ENCODE measurements around the gene TGFB3.

Gene TGFB3

DNA sequence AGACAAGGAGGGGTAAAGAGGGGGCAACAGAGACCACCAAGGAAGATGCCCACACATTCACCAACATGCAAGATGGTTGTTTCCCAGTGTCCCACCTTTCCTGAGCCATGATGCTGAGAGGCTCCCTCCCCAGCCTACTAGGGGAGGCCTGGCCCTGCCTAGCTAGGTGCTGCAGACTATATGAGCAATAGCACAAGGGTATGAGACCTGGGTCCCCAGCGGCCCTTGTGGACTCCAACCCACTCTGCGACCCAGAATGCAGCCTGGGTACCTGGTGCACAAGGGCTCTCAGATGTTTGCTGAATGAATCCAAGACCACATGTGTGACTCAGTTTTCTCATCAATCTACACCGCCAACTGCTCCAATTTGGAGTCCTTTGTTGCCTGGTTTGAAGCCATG is 13.9 kb downstream of the TGFB3 start:
- no peak overlapping the region for H3K27ac Mint-ChIP-seq

DNA sequence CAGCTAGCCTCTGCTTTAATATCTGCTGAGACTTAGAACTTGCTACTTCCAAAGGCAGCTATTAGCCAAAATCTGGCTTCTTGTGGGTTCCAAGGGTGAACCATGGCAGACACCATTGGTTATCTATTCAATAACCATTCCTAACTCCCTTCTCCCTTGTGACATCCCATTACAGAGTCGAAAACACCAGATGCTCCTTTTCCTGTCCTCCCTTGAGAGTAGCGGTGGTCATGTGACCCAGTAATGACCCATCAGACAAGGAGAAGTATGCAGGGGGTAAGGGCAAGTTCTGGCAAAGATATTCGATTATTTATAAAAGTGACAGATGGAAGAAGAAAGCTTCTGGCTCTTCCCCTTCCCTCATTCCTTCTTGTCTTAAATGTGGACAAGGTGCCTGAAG is 20.1 kb downstream of the TGFB3 start:
- Mint-ChIP-seq H3K27ac (no peak overlapping the region), H3K36me3 (ENCODE audit: low read depth) (peaks cover 4% of the 10 kb centered on the region), H3K4me1 (ENCODE audit: low read depth) (no peaks in the 10 kb centered on the region), H3K4me3 (no peak overlapping the region), H3K9me3 (no peaks in the 10 kb centered on the region), H3K27me3 (no peaks in the 10 kb centered on the region)
- intact Hi-C loops (cut with micrococcal nuclease) = no loop called here

More for the DNA sequence above, 13.9 kb downstream of the TGFB3 start:
- peaks cover 4% of the 10 kb centered on the region for H3K36me3 Mint-ChIP-seq (ENCODE audit: low read depth)
- intact Hi-C loops (cut with micrococcal nuclease) = no loop called here
- no peaks in the 10 kb centered on the region for H3K4me1 Mint-ChIP-seq (ENCODE audit: low read depth)
- no peak overlapping the region for H3K4me3 Mint-ChIP-seq
- H3K9me3 Mint-ChIP-seq = no peaks in the 10 kb centered on the region
- H3K27me3 Mint-ChIP-seq = no peaks in the 10 kb centered on the region

DNA sequence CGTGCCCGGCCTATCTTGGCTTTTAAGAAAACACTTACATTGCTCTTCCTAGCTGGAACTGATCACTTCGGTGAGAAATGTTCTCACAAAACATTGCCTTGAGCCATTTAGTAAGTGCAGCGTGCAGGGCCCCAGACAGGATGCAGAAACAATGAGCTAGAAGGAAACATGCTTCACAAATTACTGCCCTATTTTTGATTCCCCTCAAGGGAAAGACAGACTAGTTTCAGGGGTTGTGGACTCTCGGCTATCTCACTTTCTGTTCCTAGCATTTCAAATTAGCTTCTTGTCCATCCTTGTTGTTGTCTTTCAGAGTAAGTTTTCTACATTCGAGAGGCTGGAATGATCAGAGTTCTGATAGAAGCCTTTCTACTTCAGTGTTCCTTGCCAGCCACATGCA is 21.6 kb downstream of the TGFB3 start:
- Mint-ChIP-seq H3K9me3 (no peaks in the 10 kb centered on the region), H3K36me3 (ENCODE audit: low read depth) (peaks cover under 1% of the 10 kb centered on the region), H3K4me1 (ENCODE audit: low read depth) (no peaks in the 10 kb centered on the region), H3K27me3 (no peaks in the 10 kb centered on the region), H3K27ac (no peak overlapping the region), H3K4me3 (no peak overlapping the region)
- intact Hi-C loops (cut with micrococcal nuclease) = no loop called here

DNA sequence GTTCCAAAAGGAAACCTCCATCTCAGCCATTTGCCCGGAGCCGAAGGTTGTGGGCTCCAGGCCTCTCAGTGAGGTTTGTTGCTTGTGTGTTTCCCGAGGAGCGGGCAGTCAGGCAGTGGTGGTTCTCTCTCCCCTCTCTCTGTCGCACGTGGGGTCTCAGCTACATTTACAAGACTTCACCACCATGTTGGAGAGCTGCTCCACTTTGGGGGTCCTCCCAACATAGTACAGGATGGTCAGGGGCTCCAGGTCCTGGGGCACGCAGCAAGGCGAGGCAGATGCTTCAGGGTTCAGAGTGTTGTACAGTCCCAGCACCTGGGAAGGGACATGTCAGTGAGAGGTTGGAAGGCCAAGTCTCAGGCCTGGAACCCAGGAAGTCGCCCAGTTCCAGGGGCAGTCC is 22.8 kb downstream of the TGFB3 start:
- H3K36me3 Mint-ChIP-seq (ENCODE audit: low read depth) = peaks cover 10% of the 10 kb centered on the region
- H3K4me3 Mint-ChIP-seq = no peak overlapping the region
- H3K9me3 Mint-ChIP-seq = no peaks in the 10 kb centered on the region
- no peak overlapping the region for H3K27ac Mint-ChIP-seq
- intact Hi-C loops (cut with micrococcal nuclease) = no loop called here
- no peaks in the 10 kb centered on the region for H3K27me3 Mint-ChIP-seq
- H3K4me1 Mint-ChIP-seq (ENCODE audit: low read depth) = no peaks in the 10 kb centered on the region

DNA sequence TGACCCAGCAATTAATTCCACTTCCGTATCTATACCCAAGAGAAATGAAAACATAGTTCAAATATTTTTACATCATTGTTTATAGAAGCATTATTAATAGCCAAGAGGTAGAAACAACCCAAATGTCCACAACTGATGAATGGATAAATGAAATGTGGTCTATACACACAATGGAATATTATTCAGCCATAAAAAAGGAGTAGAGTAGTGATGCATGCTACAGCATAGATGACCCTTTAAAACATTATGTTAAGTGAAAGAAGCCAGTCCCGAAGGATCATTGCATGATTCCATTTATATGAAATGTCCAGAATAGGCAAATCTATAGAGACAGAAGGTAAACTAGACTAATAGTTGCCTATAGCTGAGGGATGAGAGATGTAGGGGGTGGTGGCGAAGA is 29.3 kb downstream of the TGFB3 start:
- H3K27ac Mint-ChIP-seq = no peak overlapping the region
- H3K4me3 Mint-ChIP-seq = no peak overlapping the region
- intact Hi-C loops (cut with micrococcal nuclease) = no loop called here
- peaks cover 10% of the 10 kb centered on the region for H3K36me3 Mint-ChIP-seq (ENCODE audit: low read depth)
- no peaks in the 10 kb centered on the region for H3K4me1 Mint-ChIP-seq (ENCODE audit: low read depth)
- no peaks in the 10 kb centered on the region for H3K9me3 Mint-ChIP-seq
- H3K27me3 Mint-ChIP-seq = no peaks in the 10 kb centered on the region

DNA sequence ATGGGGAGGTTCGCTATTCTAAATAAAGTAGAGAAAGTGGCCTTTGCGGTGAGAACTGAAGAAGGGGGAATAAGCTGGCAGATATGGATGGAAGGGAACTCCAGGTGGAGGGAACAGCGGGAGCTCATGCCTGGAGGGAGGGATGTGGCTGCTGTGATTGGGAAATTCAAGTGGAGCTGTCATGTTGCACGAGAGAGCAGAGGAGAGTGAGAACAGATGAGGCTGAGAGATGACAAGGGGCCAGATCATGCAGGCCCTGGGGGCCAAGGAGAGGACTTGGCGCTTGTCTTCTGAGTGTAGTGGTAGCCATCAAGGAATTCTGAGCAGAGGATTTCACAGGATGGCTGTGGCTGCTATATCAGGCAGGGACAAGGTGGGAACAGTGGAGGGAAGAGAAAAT is 35.0 kb downstream of the TGFB3 start:
- H3K9me3 Mint-ChIP-seq = no peaks in the 10 kb centered on the region
- H3K27me3 Mint-ChIP-seq = no peaks in the 10 kb centered on the region
- H3K4me1 Mint-ChIP-seq (ENCODE audit: low read depth) = no peaks in the 10 kb centered on the region
- H3K36me3 Mint-ChIP-seq (ENCODE audit: low read depth) = peaks cover 18% of the 10 kb centered on the region
- H3K27ac Mint-ChIP-seq = no peak overlapping the region
- intact Hi-C loops (cut with micrococcal nuclease) = no loop called here
- H3K4me3 Mint-ChIP-seq = no peak overlapping the region

DNA sequence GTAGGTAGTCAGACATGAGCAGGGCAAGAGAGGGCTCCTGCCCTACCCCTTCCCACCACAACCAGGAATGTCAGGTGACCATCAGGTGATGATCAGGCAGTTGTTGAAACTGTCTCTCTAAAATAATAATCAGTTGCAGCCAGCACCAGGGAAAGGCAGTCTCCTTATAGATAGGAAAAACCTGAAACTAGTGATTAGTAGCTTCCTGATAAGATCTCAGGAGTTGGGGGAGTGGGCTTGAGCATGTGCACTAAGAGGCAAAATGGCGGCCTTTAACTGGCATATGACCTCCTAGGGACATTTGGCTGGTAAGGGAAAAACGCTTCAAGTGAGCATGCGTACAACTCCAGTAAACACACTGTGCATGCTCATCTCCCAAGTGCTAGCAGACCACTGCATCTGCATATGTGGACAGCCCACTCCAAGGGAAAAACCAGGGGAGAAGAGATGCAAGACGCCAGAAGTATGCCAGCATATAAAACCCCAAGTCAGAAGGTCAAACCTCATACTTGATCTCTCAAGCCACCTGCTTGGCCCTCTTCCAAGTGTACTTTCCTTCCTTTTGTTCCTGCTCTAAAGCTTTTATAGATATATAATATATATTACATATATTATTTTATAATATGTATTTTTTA is 37.1 kb downstream of the TGFB3 start:
- Mint-ChIP-seq H3K27me3 (no peaks in the 10 kb centered on the region), H3K9me3 (no peaks in the 10 kb centered on the region), H3K36me3 (ENCODE audit: low read depth) (peaks cover 22% of the 10 kb centered on the region), H3K4me3 (no peak overlapping the region), H3K27ac (no peak overlapping the region), H3K4me1 (ENCODE audit: low read depth) (no peaks in the 10 kb centered on the region)
- intact Hi-C loops (cut with micrococcal nuclease) = no loop called here

DNA sequence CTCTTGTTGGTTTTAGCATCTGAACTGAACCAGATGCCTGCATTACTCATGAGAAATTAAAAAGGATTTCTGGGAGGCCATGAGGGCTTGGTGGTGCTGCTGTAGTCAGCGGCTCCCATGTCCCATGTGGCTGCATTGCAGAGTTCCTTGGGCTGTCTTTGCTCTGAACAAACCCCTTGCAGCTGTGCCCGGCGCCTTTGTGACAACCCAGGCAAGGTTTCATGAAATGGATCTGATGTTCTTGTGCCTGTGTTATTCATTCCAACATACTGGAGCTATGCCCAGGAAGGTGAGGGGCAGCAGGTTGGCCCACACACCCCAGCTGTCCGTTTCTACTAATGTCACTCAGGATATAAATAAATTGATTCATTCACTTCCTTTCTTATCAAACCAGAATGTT is 40.8 kb downstream of the TGFB3 start:
- no peaks in the 10 kb centered on the region for H3K27me3 Mint-ChIP-seq

DNA sequence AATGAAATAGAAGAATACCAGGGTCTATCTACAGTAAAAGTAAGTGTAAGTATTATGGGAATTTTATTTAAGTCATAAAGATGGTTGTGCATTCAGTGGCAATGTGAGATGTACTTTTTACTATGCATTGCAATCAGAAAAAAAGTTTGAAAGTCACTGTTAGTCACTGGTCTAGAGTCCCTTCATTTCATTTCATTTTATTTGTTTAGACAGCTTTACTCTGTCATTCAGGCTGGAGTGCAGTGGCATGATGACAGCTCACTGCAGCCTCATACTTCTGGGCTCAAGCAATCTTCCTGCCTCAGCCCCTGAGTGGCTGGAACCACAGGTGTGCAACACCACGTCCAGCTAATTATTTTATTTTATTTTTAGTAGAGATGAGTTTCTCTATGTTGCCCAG is 42.6 kb downstream of the TGFB3 start:
- Mint-ChIP-seq H3K27me3 (no peaks in the 10 kb centered on the region), H3K27ac (no peak overlapping the region)

More for the DNA sequence above, 40.8 kb downstream of the TGFB3 start:
- intact Hi-C loops (cut with micrococcal nuclease) = no loop called here
- Mint-ChIP-seq H3K36me3 (ENCODE audit: low read depth) (peaks cover 22% of the 10 kb centered on the region), H3K9me3 (no peaks in the 10 kb centered on the region), H3K27ac (no peak overlapping the region), H3K4me3 (no peak overlapping the region), H3K4me1 (ENCODE audit: low read depth) (no peaks in the 10 kb centered on the region)

DNA sequence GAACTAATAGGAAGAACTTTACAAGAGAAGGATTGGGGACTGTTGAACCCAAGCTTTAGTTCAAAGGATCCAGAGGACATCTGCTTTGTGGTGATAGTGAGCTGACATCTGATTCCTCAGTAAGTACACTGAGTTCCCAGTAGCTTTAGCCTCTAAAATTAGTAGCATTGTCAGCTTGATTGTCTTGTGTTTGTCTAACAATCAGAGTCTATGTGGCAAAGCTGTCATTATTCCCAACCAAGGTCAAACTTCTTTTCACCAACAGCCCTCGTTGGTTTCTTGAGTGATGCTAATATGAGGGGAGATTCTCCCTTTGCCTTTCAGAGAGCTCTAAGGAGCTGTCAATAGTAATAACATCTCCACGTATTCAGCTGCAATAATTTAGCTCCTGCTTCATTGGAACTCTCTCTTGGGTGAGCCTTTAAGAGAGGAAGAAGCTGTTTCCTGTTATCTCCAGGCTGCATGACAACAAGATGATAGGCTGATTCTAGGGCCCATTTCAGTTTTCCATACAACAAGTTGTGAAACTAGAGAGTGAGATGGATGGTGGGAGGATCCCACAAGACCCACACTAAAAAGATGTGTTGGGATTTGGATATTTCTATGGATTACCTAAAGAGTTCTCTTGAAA is 46.7 kb downstream of the TGFB3 start:
- H3K9me3 Mint-ChIP-seq = no peaks in the 10 kb centered on the region
- intact Hi-C loops (cut with micrococcal nuclease) = no loop called here

More for the DNA sequence above, 42.6 kb downstream of the TGFB3 start:
- Mint-ChIP-seq H3K9me3 (no peaks in the 10 kb centered on the region), H3K4me1 (ENCODE audit: low read depth) (no peaks in the 10 kb centered on the region), H3K36me3 (ENCODE audit: low read depth) (peaks cover 19% of the 10 kb centered on the region), H3K4me3 (no peak overlapping the region)
- intact Hi-C loops (cut with micrococcal nuclease) = no loop called here

DNA sequence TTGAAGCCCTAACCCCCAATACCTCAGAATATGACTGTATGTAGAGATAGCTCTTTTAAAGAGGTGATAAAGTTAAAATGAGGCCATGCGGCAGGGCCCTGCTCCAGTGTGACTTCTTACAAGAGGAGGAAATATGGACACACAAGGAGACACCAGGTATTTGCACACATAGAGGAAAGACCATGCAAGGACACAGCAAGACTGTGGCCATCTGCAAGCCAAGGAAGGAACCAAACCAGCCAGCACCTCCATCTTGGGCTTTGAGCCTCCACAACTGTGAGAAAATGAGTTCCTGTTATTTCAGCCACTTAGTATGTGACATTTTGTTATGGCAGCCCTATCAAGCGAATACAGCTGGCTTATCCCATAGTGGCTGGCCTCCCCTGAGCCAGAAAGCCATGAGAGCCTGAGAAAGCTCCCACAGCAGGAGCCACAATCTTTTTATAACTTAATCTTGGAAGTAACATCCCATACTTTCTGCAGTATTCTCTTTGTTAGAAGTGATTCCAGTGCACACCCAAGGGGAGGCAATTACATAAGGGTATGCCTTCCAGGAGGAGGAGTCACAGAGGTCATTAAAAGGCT is 48.0 kb downstream of the TGFB3 start:
- Mint-ChIP-seq H3K9me3 (no peaks in the 10 kb centered on the region), H3K27ac (no peak overlapping the region), H3K36me3 (ENCODE audit: low read depth) (peaks cover 13% of the 10 kb centered on the region), H3K4me1 (ENCODE audit: low read depth) (no peaks in the 10 kb centered on the region), H3K4me3 (no peak overlapping the region), H3K27me3 (no peaks in the 10 kb centered on the region)
- intact Hi-C loops (cut with micrococcal nuclease) = no loop called here

More for the DNA sequence above, 46.7 kb downstream of the TGFB3 start:
- no peaks in the 10 kb centered on the region for H3K27me3 Mint-ChIP-seq
- peaks cover 13% of the 10 kb centered on the region for H3K36me3 Mint-ChIP-seq (ENCODE audit: low read depth)
- no peak overlapping the region for H3K27ac Mint-ChIP-seq
- no peak overlapping the region for H3K4me3 Mint-ChIP-seq
- H3K4me1 Mint-ChIP-seq (ENCODE audit: low read depth) = no peaks in the 10 kb centered on the region

DNA sequence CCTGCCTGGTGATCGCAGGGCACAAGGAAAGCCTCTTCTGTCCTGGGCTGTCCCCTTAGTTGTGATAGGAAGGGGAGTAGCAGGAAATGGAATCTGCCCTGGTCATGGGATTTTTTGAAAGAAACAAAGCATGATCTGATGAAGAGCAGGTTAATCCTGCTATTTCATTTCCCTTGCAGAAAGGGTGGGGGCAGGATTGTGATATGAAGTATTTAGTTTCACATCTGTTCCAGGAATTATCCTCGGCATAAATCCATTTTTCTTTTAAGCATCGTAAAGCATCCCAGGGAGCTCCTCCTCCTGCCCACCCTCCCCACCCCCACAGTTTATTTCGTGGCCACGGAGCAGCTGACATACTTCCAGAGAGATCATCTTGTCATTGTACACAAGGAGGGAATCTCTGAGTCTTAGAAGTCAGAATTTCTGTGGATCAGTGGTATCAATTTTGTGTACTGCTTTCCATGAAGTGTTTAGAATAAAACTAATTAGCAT is 53.1 kb downstream of the TGFB3 start:
- Mint-ChIP-seq H3K4me1 (ENCODE audit: low read depth) (no peaks in the 10 kb centered on the region), H3K27ac (no peak overlapping the region), H3K4me3 (no peak overlapping the region), H3K36me3 (ENCODE audit: low read depth) (peaks cover 30% of the 10 kb centered on the region), H3K9me3 (no peaks in the 10 kb centered on the region), H3K27me3 (no peaks in the 10 kb centered on the region)
- intact Hi-C loops (cut with micrococcal nuclease) = no loop called here

DNA sequence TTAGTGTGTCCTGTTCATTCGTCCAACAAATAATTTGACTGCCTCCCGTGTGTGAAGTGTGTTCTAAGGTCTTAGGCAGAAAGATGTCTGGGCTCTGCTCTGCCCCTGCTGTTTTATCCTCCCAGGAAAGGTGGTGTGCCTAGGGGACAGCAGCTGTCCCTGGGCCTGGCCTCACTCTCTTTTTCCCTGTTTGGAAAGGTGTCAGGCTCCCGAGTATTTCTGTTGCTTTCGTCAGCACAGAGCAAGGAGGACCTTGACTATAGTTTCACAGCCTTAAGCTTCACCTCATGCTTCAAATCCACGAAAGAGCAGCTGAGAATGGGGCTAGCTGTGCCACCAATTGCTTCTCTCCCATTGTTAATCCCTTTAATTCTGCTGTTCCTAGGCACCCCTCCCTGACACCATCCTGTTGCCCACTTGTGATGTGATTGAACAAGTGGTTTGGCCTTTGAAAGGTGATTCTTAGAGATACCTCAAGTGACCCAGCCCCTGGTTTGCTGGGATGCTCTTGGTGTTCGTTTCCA is 54.2 kb downstream of the TGFB3 start:
- Mint-ChIP-seq H3K9me3 (no peaks in the 10 kb centered on the region), H3K4me3 (no peak overlapping the region), H3K27me3 (no peaks in the 10 kb centered on the region), H3K4me1 (ENCODE audit: low read depth) (no peaks in the 10 kb centered on the region), H3K27ac (no peak overlapping the region), H3K36me3 (ENCODE audit: low read depth) (peaks cover 30% of the 10 kb centered on the region)
- intact Hi-C loops (cut with micrococcal nuclease) = no loop called here

DNA sequence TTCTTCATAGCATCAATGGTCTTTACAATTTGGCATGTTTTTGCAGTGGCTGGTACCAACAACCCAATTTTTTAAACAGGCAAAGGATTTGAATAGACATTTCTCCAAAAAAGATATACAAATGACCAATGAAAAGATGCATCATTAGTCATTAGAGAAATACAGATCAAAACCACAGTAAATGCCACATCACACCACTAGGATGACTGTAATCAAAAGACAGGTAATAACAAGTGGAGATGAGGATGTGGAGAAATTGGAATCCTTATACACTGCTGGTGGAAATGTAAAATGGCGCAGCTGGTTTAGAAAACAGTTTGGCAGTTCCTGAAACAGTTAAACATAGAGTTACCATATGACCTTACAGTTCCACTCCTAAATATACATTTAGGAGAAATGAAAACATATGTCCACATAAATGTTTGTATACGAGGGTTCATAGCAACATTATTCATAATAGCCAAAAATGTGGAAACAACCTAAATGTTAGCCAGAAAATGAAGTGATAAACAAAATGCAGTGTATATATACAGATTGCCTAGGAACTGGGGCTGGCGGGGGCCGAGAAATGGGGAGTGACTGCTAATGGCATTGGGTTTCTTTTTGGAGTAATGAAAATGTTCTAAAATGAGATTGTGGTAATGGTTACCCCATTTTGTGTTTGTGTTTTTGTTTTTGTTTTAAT is 55.2 kb downstream of the TGFB3 start:
- H3K27me3 Mint-ChIP-seq = no peaks in the 10 kb centered on the region
- peaks cover 27% of the 10 kb centered on the region for H3K36me3 Mint-ChIP-seq (ENCODE audit: low read depth)
- H3K4me3 Mint-ChIP-seq = no peak overlapping the region
- no peaks in the 10 kb centered on the region for H3K9me3 Mint-ChIP-seq
- H3K4me1 Mint-ChIP-seq (ENCODE audit: low read depth) = no peaks in the 10 kb centered on the region
- no peak overlapping the region for H3K27ac Mint-ChIP-seq
- intact Hi-C loops (cut with micrococcal nuclease) = no loop called here

Data from dendritic cell treated with granulocyte-macrophage colony-stimulating factor and Interleukin-4, amounts not matched to agents 40 ng/mL and 50 ng/mL, for 4 days (primary cell).